HCT116 (cell line): ENCODE measurements around the gene MYO5C.

Experiments used
- CEBPB ChIP-seq: IDR thresholded peaks from 2 replicates; pipeline ENCODE4 v1.6.1; 2012; ENCODE audit warnings: low read depth
- CTCF ChIP-seq, 3 experiments: fragments of 200-600 bp in 1 of 3; sonication (generic) in 1 of 3; IDR thresholded peaks in 2 of 3; conservative IDR thresholded peaks in 1 of 3; 2 replicates each; pipeline ENCODE4 v1.5.1; 2012 to 2017; ENCODE audit warnings: low read depth in 2 of 3, low read length in 2 of 3, antibody characterized with exemption in 1 of 3, borderline replicate concordance in 1 of 3, control low read depth in 1 of 3, mild to moderate bottlenecking in 1 of 3, mixed read lengths in 1 of 3, mixed run types in 1 of 3, moderate library complexity in 1 of 3; ENCODE audit not compliant: insufficient read depth in 1 of 3
- EGR1 ChIP-seq: IDR thresholded peaks from 2 replicates; pipeline ENCODE4 v1.6.1; 2012; ENCODE audit warnings: low read depth
- EZH2 ChIP-seq: fragments of 200-600 bp; sonication (generic); IDR thresholded peaks from 2 replicates; pipeline ENCODE4 v1.6.1; 2017; ENCODE audit warnings: antibody characterized with exemption, mixed run types
- EZH2phosphoT487 ChIP-seq: fragments of 200-600 bp; IDR thresholded peaks from 2 replicates; pipeline ENCODE4 v1.6.1; 2018; ENCODE audit warnings: antibody characterized with exemption, borderline replicate concordance
- JUND ChIP-seq: IDR thresholded peaks from 2 replicates; pipeline ENCODE4 v1.6.1; 2012
- POLR2A ChIP-seq: IDR thresholded peaks from 2 replicates; pipeline ENCODE4 v1.7.0; 2011; ENCODE audit warnings: borderline replicate concordance; ENCODE audit not compliant: insufficient read depth, insufficient read length; ENCODE audit errors: extremely low read depth
- POLR2AphosphoS5 ChIP-seq: IDR thresholded peaks from 2 replicates; pipeline ENCODE4 v1.6.1; 2011; ENCODE audit warnings: mild to moderate bottlenecking, low read depth, low read length, moderate library complexity
- RAD21 ChIP-seq: IDR thresholded peaks from 2 replicates; pipeline ENCODE4 v1.6.1; 2012; ENCODE audit warnings: low read depth, mild to moderate bottlenecking
- SIN3A ChIP-seq: IDR thresholded peaks from 2 replicates; pipeline ENCODE4 v1.6.1; 2012; ENCODE audit warnings: low read depth
- SP1 ChIP-seq: IDR thresholded peaks from 2 replicates; pipeline ENCODE4 v1.6.1; 2012; ENCODE audit warnings: low read depth
- YY1 ChIP-seq: IDR thresholded peaks from 2 replicates; pipeline ENCODE4 v1.6.1; 2011; ENCODE audit warnings: low read length, low read depth, moderate library complexity, mild to moderate bottlenecking; ENCODE audit not compliant: insufficient replicate concordance; ENCODE audit errors: extremely low read depth
- ZFX ChIP-seq: fragments of 450-650 bp; IDR thresholded peaks from 2 replicates; pipeline ENCODE4 v1.6.1; 2017
- ZNF274 ChIP-seq: fragments of 200-500 bp; sonication (Bioruptor generic); IDR thresholded peaks from 2 replicates; pipeline ENCODE4 v1.6.1; 2014; ENCODE audit warnings: mild to moderate bottlenecking, low read depth, low read length, inconsistent platforms

GRCh38 chr15:52180851-52181450 lies 114.7 kb downstream of the MYO5C start:
- no peak for TF ChIP-seq POLR2AphosphoS5
- TF ChIP-seq CTCF (IDR thresholded peaks at IDR 0.05 in 2 of 3, conservative IDR thresholded peaks at IDR 0.05 in 1 of 3; ENCODE audit: borderline replicate concordance in 1 of 3, insufficient read depth in 1 of 3, low read depth in 2 of 3, low read length in 2 of 3): no peak
- TF ChIP-seq JUND: no peak
- no peak for TF ChIP-seq EZH2
- no peak for TF ChIP-seq POLR2A
- no peak for TF ChIP-seq ZFX
- no peak for TF ChIP-seq EZH2phosphoT487
- no peak for TF ChIP-seq CEBPB
- TF ChIP-seq RAD21: no peak
- TF ChIP-seq EGR1: no peak
- no peak for TF ChIP-seq YY1
- no peak for TF ChIP-seq SP1
- no peak for TF ChIP-seq SIN3A
- no peak for TF ChIP-seq ZNF274
